Adipose tissue (tissue), 3 donors: ENCODE data around the gene DBNDD2. TPM values are rescaled to one million over a fixed set of nuclear protein-coding genes. Genes with fewer than 3 reads are reported as not detected.

Experiments
- H3K27ac ChIP-seq: one replicate; pipeline ENCODE4 v1.5.1; 2013; ENCODE audit warnings: low read depth, low read length
- WGBS, 3 donors: extraction: QIAGEN DNeasy Blood & Tissue Kit; methylation state at CpG; one replicate each; pipeline ENCODE4 v1.1.7; 2013; 5-methylcytosine and 5-hydroxymethylcytosine counted together
- polyA plus RNA-seq, 3 donors: library from polyadenylated mRNA; stranded (reverse); fragments of 200-250 nt; gene quantifications; one replicate each; pipeline ENCODE4 v1.2.3, GENCODE V29; 2013
- donor health status: healthy with polysubstance abuse.
- donor health status: Bipolar disorder and iron deficiency.
- donor health status: healthy.

The DBNDD2 gene, protein sequence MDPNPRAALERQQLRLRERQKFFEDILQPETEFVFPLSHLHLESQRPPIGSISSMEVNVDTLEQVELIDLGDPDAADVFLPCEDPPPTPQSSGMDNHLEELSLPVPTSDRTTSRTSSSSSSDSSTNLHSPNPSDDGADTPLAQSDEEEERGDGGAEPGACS
- polyA plus RNA-seq, result 10 to 100 TPM; 29.0 to 48.0 (median 31.3) TPM

- peak within 1 kb of the TSS; percentile 65 for H3K27ac ChIP-seq
- 84 to 92% (median 86%) methylated on average over 19 to 21 of the region's 21 CpGs for WGBS, 3 donors
These were observed at the start of gene DBNDD2 for GRCh38 chr20:45407783-45408645. Gene DBNDD2 (plus strand): TSS chr20:45408289. CDS start chr20:45408468, 179 bp downstream.

- H3K27ac ChIP-seq, result no peak overlapping the region
- WGBS, 3 donors, result 54 to 65% (median 55%) methylated on average over 7 of the region's 7 CpGs
These were observed 49.1 kb upstream of the DBNDD2 start for GRCh38 chr20:45359069-45359405.

DNA sequence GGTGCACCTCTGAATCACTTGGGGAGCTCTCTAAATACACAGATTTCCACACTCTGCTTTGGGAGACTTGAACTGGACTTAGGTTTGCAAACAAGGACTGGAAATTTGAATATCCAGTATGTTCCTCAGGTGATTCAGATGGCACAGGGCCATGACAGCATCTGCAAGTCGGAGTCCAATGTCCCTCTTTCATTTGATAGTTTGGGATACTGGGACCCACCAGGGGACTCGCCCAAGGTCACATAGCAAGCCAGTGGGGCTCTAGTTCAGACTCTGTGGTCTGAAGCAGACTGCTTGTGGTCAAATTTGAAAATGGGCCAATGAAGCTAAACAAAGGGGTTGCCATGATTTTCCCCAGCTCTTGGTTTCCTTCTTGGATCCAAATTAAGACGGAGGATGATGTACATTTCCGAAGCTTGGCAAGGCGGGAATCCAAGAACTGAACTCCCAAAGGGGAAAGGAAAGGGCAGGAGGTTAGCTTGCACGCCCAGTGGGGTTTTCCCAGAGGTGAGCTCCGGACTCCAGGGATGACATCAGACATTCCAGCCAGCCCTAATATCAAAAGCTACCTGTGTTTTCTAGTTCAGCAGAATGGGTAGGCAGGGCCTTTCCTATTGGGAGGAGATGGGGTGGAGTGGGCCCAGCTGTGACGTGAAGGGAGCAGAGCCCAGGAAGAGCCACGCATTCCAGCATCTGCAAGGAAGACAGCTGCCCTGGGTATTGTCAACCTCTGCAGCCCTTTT lies 48.5 kb upstream of the DBNDD2 start:
- WGBS, 3 donors, result 51 to 73% (median 53%) methylated on average over 9 of the region's 9 CpGs
- H3K27ac ChIP-seq, result peak overlapping the region; percentile 70

GRCh38 chr20:45361793-45362192 lies 46.3 kb upstream of the DBNDD2 start:
- no peak overlapping the region for H3K27ac ChIP-seq
- 37 to 60% (median 58%) methylated on average over 6 of the region's 6 CpGs for WGBS, 3 donors

DNA sequence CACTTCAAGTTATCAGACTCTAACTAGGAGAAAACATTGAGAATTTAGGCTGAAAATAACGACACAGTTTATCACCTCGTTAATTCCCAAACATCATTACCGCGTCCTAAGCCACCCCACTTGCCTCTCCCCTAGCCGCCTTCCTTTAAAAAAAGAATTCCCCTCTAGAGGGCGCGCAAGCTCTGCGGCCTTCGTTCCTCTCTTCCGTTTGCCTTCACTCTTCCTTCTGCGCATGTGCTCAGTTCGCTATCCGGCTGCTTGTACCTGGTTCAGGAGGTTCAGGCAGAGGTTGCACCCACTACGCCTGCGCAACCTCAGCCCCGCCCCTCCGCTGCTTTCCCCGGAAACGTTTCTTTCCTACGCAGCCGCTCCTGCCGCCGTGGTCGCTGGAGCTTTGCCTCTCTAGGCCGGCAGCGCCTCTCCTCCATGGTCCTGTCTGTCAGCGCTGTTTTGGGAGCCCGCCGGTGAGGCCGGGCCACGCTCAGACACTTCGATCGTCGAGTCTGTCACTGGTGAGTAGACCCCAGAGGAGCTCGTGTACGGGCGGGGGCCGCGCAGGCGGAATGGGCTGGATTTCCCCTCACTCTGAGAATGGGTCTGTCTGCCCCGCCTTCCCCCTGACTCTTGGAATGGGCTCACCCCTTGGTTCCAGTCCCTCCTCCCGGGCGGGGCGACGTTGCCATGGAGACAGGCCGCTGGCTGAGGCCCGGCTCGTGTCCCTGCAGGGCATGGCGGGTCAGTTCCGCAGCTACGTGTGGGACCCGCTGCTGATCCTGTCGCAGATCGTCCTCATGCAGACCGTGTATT lies 45.1 kb upstream of the DBNDD2 start, which contains the start of gene SYS1:
Gene SYS1, plus strand, starts transcription at position 353 of the 807 bp plus-strand sequence. Its CDS starts 376 bp downstream, at position 729.
- no peak within 1 kb of the TSS for H3K27ac ChIP-seq
- WGBS, 3 donors, result 0% methylated on average over 55 of the region's 55 CpGs

DNA sequence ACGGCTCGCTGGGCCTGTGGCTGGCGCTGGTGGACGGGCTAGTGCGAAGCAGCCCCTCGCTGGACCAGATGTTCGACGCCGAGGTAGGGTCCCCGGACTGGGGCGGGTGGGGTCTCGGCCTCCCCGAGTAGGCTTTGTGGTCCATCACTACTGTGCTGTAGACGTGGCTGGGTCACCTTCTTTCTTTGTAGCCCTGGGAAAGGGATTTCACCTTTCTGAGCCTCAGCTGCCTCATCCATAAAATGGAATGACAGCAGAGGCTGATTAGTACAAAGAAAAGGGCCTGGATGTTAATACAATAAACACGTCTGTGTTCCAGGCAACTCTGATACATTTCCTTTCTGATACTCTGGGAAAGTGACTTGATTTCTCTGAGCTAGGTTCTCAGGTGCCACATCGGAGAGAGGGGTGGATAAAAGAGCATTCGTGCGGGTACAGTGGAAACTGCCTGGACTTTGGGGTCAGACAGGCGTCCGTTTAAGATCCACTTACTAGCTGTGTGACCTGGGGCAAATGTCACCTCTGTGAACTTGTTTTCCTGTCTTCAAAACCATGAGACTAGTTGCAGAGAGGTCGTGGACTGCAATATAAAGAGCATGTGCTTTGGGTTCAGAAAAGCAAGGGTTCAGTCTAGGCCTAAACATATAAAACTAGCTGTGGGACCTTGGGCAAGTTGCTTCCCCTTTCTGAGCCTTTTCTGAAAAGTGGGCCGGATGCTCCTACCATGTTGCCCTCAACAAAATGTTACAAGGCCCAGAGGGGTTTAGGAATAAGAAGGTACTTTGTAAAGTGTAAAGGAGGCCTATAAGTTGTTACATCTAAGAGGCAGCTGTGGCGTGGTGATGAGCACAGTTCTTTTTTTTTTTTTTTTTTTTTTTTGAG lies 44.2 kb upstream of the DBNDD2 start:
- no peak overlapping the region for H3K27ac ChIP-seq
- WGBS, 3 donors, result 20 to 22% (median 21%) methylated on average over 23 of the region's 23 CpGs

DNA sequence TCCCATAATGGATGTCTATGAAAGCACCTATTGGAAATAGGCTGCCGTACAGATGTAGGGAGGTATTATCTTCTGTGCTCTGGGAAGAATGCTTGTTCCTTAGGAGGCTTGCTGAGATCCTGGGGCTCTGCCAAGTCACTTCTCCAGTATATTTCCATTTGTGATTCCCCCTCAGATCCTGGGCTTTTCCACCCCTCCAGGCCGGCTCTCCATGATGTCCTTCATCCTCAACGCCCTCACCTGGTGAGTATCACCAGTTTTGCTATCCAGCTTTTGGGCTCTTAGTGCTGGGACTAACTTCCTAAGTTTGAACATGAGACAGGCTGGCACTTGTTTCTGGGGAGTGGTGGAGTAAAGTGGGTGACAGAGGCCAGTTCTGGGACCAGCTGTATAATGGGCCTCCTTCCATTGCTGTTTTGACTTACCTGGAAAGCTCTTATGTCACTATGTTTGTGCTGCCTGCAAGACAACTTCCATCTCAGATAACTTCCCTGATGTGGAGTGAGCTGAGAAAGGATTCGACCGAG lies 42.6 kb upstream of the DBNDD2 start:
- no peak overlapping the region for H3K27ac ChIP-seq
- 90 to 94% (median 91%) methylated on average over 5 of the region's 5 CpGs for WGBS, 3 donors

DNA sequence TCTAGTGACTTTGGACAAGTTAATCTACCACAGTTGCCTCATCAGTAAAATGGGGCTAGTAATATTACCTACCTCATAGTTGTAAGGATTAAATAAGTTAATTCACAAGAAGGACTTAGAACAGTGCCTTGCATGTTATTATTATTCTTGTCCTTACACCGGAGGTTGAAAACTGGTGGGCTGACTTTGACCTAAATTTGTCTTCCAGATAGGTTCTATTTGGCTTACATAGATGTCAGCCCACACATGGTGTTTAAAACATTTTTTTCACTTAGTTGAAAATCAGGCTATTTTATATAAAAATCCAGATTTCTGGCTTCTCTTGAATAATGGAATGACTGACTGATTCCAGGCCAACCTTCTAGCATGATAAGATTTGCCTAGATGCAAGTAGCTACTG lies 41.9 kb upstream of the DBNDD2 start:
- WGBS, 3 donors, result 80 to 93% (median 91%) methylated on average over 1 of the region's 1 CpG
- H3K27ac ChIP-seq, result no peak overlapping the region

- WGBS, 3 donors, result 84 to 92% (median 90%) methylated on average over 11 of the region's 11 CpGs
- no peak overlapping the region for H3K27ac ChIP-seq
These were observed 41.5 kb upstream of the DBNDD2 start for GRCh38 chr20:45366631-45367030.

DNA sequence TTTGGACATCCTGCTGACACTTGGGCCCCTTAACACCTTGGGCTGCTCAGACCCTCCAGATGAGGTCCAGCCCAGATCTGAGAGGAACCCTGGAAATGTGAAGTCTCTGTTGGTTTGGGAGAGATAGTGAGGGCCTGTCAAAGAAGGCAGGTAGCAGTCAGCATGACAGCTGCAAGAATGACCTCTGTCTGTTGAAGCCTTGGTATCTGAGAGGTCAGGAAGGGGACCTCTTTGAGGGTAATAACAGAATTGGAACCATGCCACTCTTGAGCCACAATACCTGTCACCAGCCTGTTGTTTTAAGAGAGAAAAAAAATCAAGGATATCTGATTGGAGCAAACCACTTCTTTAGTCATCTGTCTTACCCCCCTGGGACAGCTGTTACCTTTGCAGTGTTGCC lies 41.0 kb upstream of the DBNDD2 start:
- no peak overlapping the region for H3K27ac ChIP-seq

- WGBS, 3 donors, result 54 to 75% (median 57%) methylated on average over 6 of the region's 6 CpGs
- H3K27ac ChIP-seq, result no peak overlapping the region
These were observed 39.7 kb upstream of the DBNDD2 start for GRCh38 chr20:45368221-45368980.

- 80 to 92% (median 84%) methylated on average over 3 of the region's 3 CpGs for WGBS, 3 donors
- no peak overlapping the region for H3K27ac ChIP-seq
These were observed 37.4 kb upstream of the DBNDD2 start for GRCh38 chr20:45370571-45371160.

DNA sequence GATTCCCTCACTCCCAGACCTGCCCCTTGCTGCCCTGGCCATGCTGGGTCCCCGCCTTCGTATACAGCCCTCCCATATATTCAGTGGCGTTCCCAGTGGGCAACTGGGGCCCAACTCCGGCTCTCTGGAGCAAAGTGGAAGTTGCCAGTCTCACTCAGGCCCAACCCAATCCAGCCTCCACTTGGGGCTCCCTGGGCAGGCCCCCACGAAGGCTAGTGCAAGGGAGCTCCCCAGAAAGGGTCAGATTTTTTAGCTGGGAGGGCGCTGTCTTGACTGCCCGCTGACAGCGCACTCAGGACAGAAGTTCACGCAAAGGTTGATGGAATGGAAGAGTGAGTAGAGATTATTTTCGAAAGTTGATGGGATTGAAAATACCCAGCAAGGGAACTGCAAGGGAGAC lies 35.8 kb upstream of the DBNDD2 start:
- WGBS, 3 donors, result 88 to 94% (median 93%) methylated on average over 10 of the region's 10 CpGs
- no peak overlapping the region for H3K27ac ChIP-seq

DNA sequence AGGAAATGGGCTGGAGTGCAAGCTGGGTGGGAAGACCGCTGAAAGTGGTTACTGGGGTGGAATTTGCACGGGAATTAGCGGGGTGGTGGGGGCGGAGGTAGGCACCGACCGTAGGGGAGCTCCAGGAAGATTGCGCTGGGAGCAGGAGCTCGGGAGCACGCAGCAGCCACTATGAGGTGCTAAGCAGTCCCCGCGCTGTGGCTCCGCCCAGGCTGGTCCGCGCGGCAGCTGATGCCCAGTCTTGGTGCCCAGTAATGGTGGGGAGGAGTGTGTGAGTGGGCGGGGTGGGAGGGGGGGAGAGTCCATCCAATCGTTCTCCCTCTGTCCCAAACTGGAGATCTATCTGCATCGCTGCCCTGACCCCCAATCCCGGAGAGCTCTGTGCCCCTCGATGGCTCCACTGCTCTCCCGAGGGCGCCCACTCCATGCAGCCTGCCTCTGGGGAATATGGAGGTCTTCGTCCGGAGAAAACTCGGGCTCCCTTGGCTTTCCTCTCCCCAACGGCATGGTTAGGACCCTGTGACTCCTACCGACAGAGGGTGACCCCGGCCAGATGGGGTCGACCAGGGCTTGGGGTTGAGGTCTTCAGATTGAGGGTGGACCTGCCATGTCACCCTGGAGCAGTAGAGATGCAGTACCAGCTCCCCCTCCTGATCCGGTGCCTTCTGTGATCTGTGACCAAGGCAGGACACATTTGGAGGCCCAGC lies 35.3 kb upstream of the DBNDD2 start:
- 37 to 43% (median 40%) methylated on average over 30 of the region's 30 CpGs for WGBS, 3 donors
- no peak overlapping the region for H3K27ac ChIP-seq

- H3K27ac ChIP-seq, result no peak overlapping the region
- 2 to 6% (median 3%) methylated on average over 38 of the region's 38 CpGs for WGBS, 3 donors
These were observed 34.6 kb upstream of the DBNDD2 start for GRCh38 chr20:45373353-45374100.
